Measurements from ENCODE around the gene CCNG1.
"Not testable (repeated sequence)": the region's sequence is repeated elsewhere in the genome, so short reads cannot be mapped to it uniquely, and the experiment has no call there.

CCNG1 gene

GRCh38 chr5:163424836-163425235, 12.6 kb upstream of the CCNG1 start:
- H3K27ac ChIP-seq, result no peak overlapping the region
- CTCF ChIA-PET, result interaction anchor here (0.6 to 0.9 kb wide), 2 partner anchors 16 to 1539 kb away, joined by 3 read pairs; no protein-coding TSS in a partner anchor
- no peak for TF ChIP-seq CTCF (conservative IDR thresholded peaks at IDR 0.05; ENCODE audit: low read depth)
- DNase-seq (ENCODE audit: low spot score), result no peak
- POLR2A ChIA-PET (ENCODE audit: low non-redundant PET), result no interaction called here

GRCh38 chr5:163426128-163426527, 11.3 kb upstream of the CCNG1 start:
- CTCF ChIA-PET; POLR2A ChIA-PET (ENCODE audit: low non-redundant PET); H3K27ac ChIP-seq; DNase-seq (ENCODE audit: low spot score): not testable (repeated sequence)

- no peak for TF ChIP-seq CTCF (conservative IDR thresholded peaks at IDR 0.05; ENCODE audit: low read depth)
- POLR2A ChIA-PET (ENCODE audit: low non-redundant PET), result no interaction called here
- no peak overlapping the region for H3K27ac ChIP-seq
- DNase-seq (ENCODE audit: low spot score), result no peak
- CTCF ChIA-PET, result no interaction called here
These were observed 4.9 kb upstream of the CCNG1 start for GRCh38 chr5:163432544-163432943.

- POLR2A ChIA-PET (ENCODE audit: low non-redundant PET), result no interaction called here
These were observed 4.1 kb upstream of the CCNG1 start for GRCh38 chr5:163433271-163433670.

GRCh38 chr5:163434401-163434866, 3.0 kb upstream of the CCNG1 start:
- peak; percentile 49 for DNase-seq (ENCODE audit: low spot score)
- CTCF ChIA-PET, result interaction anchor here (0.6 kb wide), 1 partner anchor 41 kb away, joined by 3 read pairs; no protein-coding TSS in a partner anchor
- no peak overlapping the region for H3K27ac ChIP-seq
- TF ChIP-seq CTCF (conservative IDR thresholded peaks at IDR 0.05; ENCODE audit: low read depth), result no peak
- POLR2A ChIA-PET (ENCODE audit: low non-redundant PET), result no interaction called here

More at GRCh38 chr5:163433271-163433670, 4.1 kb upstream of the CCNG1 start:
- no peak for DNase-seq (ENCODE audit: low spot score)
- CTCF ChIA-PET, result interaction anchor here (0.6 kb wide), 1 partner anchor 819 kb away, joined by 3 read pairs; no protein-coding TSS in a partner anchor
- no peak for TF ChIP-seq CTCF (conservative IDR thresholded peaks at IDR 0.05; ENCODE audit: low read depth)
- H3K27ac ChIP-seq, result no peak overlapping the region

- CTCF ChIA-PET, result no interaction called here
- TF ChIP-seq CTCF (conservative IDR thresholded peaks at IDR 0.05; ENCODE audit: low read depth), result no peak
- POLR2A ChIA-PET (ENCODE audit: low non-redundant PET), result no interaction called here
- no peak overlapping the region for H3K27ac ChIP-seq
- DNase-seq (ENCODE audit: low spot score), result no peak
These were observed 880 bp upstream of the CCNG1 start for GRCh38 chr5:163436515-163436914.

GRCh38 chr5:163437011-163437308, 435 bp upstream of the CCNG1 start:
- DNase-seq (ENCODE audit: low spot score), result no peak
- ChIA-PET CTCF (no interaction called here), POLR2A (ENCODE audit: low non-redundant PET) (no interaction called here)
- H3K27ac ChIP-seq, result peak overlapping the region; percentile 89
- no peak for TF ChIP-seq CTCF (conservative IDR thresholded peaks at IDR 0.05; ENCODE audit: low read depth)

Measured in RWPE1 (cell line).